Retinal pigment epithelial cell (primary cell): ENCODE results near the gene USF1.

Source experiments
- DNase-seq: peaks from one replicate; pipeline ENCODE4 v3.0.0-alpha.2; 2010; ENCODE audit warnings: low read depth
- H3K4me3 ChIP-seq: 2 replicates; pipeline ENCODE4 v1.5.1; 2011; ENCODE audit warnings: mild to moderate bottlenecking, low read length, control low read depth, moderate library complexity
- CTCF ChIP-seq: conservative IDR thresholded peaks from 2 replicates; pipeline ENCODE4 v1.5.1; 2011; ENCODE audit warnings: low read depth, low read length, control low read depth, inconsistent platforms

USF1 gene

DNA sequence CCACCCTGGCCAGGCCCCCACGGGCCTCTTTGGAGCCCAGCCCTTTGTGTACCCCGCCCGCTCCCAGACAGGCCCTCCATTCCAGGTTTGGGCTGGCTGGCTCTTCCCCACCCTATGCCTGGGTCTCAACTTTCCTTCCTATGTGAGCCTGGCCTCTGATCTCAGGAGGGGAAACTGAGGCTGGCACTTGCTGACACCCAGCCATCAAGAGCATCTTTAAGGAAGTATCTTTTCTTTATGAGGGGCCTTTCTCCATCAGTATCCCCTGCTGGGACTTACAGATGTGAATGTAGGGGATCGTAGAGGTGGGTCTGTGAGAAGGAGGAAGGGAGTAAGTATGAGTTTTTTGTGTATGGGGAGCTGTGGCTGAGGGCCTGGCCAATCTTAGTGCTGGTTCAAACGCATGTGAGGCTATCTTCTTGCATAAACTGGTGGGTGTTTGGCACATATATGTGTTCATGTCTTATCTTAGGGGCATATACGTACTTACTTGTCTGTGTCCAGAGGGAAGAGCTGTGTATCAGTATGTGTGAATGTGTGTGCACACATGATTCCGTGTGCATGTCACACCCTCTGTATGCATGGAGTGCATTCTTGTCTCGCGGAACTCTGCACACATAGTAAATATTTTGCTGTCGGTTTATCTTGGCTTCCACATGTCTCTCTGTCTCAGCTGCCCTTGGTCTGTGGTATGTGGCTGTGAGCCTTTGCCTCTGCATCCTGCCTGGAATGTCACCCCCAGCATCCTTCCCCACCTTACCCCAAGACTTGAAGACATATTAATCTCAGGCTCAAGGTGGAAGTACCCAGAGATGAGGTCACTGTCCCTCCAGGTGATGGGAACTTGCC is 38.2 kb upstream of the USF1 start:
- TF ChIP-seq CTCF: no peak
- no peak overlapping the region for H3K4me3 ChIP-seq
- no peak for DNase-seq

GRCh38 chr1:161082996-161083747 is 37.4 kb upstream of the USF1 start:
- DNase-seq: peak; percentile 90
- no peak overlapping the region for H3K4me3 ChIP-seq
- TF ChIP-seq CTCF: no peak

- no peak for TF ChIP-seq CTCF
- no peak overlapping the region for H3K4me3 ChIP-seq
- DNase-seq: no peak
Observed at GRCh38 chr1:161082483-161082882, 36.7 kb upstream of the USF1 start.

DNA sequence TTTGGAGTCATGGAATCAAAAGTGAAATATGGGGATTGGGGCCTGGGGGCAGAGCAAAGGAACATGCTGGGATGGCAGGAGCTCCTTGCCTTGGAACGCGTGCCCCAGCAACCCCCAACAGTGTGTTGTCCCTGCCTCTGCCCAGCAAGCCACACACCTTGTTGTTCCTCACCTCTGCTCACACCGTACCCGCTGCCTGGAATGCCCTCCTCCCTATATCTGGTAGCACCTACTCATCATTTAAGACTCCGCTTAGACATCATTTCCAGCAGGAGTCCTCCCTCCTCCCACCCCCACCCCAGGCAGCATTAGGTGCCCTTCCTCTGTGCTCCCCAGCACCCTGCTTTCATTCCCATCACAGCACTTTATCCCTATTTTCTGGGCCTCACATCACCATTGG is 35.7 kb upstream of the USF1 start:
- no peak for TF ChIP-seq CTCF
- no peak overlapping the region for H3K4me3 ChIP-seq
- no peak for DNase-seq

GRCh38 chr1:161080441-161081405 is 34.9 kb upstream of the USF1 start:
- DNase-seq: no peak
- TF ChIP-seq CTCF: no peak
- H3K4me3 ChIP-seq: no peak overlapping the region

GRCh38 chr1:161079436-161080110 is 33.8 kb upstream of the USF1 start:
- H3K4me3 ChIP-seq: no peak overlapping the region
- no peak for DNase-seq
- TF ChIP-seq CTCF: no peak
